Caco-2 (cell line): ENCODE measurements around the gene SULT1C4. TPM values are rescaled to one million over a fixed set of nuclear protein-coding genes. Genes with fewer than 3 reads are reported as not detected.

Experiments used
- BruUV-seq: library from RNA; stranded (reverse); fragments of 400-500 nt; replicated peaks from 2 replicates; lab custom pipeline; 2021; lab: Mats Ljungman, UMichigan
- CTCF ChIA-PET: fragments of 300-600 bp; sonication (Branson Sonifier 250); formaldehyde crosslinking; loops from one replicate; lab custom pipeline; 2022; ENCODE audit warnings: antibody characterized with exemption; lab: Charles Lee
- POLR2A ChIA-PET: fragments of 300-600 bp; sonication (Branson Sonifier 250); formaldehyde crosslinking; loops from one replicate; lab custom pipeline; 2022; ENCODE audit warnings: antibody characterized with exemption; lab: Charles Lee
- DNase-seq, 2 experiments: peaks; one replicate each; pipeline versions ENCODE4 v3.0.0 to v3.0.0-alpha.2; 2020 to 2022
- H3K27me3 ChIP-seq: replicated peaks from 2 replicates; pipeline ENCODE4 v1.6.0; 2011; ENCODE audit warnings: low read length; ENCODE audit not compliant: control insufficient read depth, insufficient read depth
- H3K36me3 ChIP-seq: 2 replicates; pipeline ENCODE4 v1.5.1; 2011; ENCODE audit warnings: low read length; ENCODE audit not compliant: control insufficient read depth, insufficient read depth
- H3K4me1 ChIP-seq: fragments of 250-450 bp; sonication (Bioruptor Pico); 2 replicates; pipeline ENCODE4 v1.5.1; 2020; ENCODE audit warnings: mild to moderate bottlenecking
- H3K4me3 ChIP-seq: 2 replicates; pipeline ENCODE4 v1.5.1; 2011; ENCODE audit warnings: low read depth, mild to moderate bottlenecking, control low read depth, low read length
- H3K9me3 ChIP-seq: fragments of 250-450 bp; sonication (Bioruptor Pico); 2 replicates; pipeline ENCODE4 v1.5.1; 2020; ENCODE audit warnings: mild to moderate bottlenecking, moderate library complexity
- H3K27ac Mint-ChIP-seq: one replicate; pipeline ENCODE4 v1.8.0; 2022; ENCODE audit warnings: mixed read lengths; ENCODE audit not compliant: unreplicated experiment
- H3K27me3 Mint-ChIP-seq: one replicate; pipeline ENCODE4 v1.8.0; 2022; ENCODE audit warnings: mixed read lengths; ENCODE audit not compliant: insufficient read depth, unreplicated experiment
- H3K36me3 Mint-ChIP-seq: one replicate; pipeline ENCODE4 v1.8.0; 2022; ENCODE audit warnings: mild to moderate bottlenecking, mixed read lengths; ENCODE audit not compliant: insufficient read depth, unreplicated experiment
- H3K4me1 Mint-ChIP-seq: one replicate; pipeline ENCODE4 v1.8.0; 2022; ENCODE audit warnings: low read depth, mixed read lengths; ENCODE audit not compliant: unreplicated experiment
- H3K4me3 Mint-ChIP-seq: one replicate; pipeline ENCODE4 v1.8.0; 2022; ENCODE audit warnings: mild to moderate bottlenecking, moderate library complexity, mixed read lengths; ENCODE audit not compliant: unreplicated experiment
- H3K9me3 Mint-ChIP-seq: one replicate; pipeline ENCODE4 v1.8.0; 2022; ENCODE audit warnings: mixed read lengths; ENCODE audit not compliant: unreplicated experiment
- CTCF ChIP-seq, 2 experiments: fragments of 200-600 bp in 1 of 2; IDR thresholded peaks; 1 replicate in 1 of 2; 2 replicates in 1 of 2; pipeline versions ENCODE4 v1.5.1 to v1.8.0; 2011 to 2022; ENCODE audit warnings: antibody characterized with exemption in 1 of 2, control low read depth in 1 of 2, inconsistent platforms in 1 of 2, low read depth in 1 of 2, low read length in 1 of 2, mild to moderate bottlenecking in 1 of 2, moderate library complexity in 1 of 2; ENCODE audit not compliant: insufficient read depth in 1 of 2, severe bottlenecking in 1 of 2, unreplicated experiment in 1 of 2
- intact Hi-C: fragments of 100-400 bp; cut with micrococcal nuclease; formaldehyde crosslinking; loops from one replicate; pipeline ENCODE4 v1.10.0; 2022; ENCODE audit not compliant: unreplicated experiment
- total RNA-seq: library from RNA; stranded (reverse); gene quantifications from 2 replicates; pipeline ENCODE4 v1.2.3, GENCODE V29; 2022

Gene SULT1C4
- total RNA-seq, 1 experiment from 2014 or later = 4.0 TPM

GRCh38 chr2:108364676-108365297, 13.0 kb upstream of the SULT1C4 start:
- no peaks in the 10 kb centered on the region for H3K27me3 ChIP-seq
- Mint-ChIP-seq H3K4me1 (peaks cover 10% of the 10 kb centered on the region), H3K27me3 (no peaks in the 10 kb centered on the region), H3K36me3 (no peaks in the 10 kb centered on the region), H3K9me3 (peaks cover 30% of the 10 kb centered on the region), H3K27ac (no peak overlapping the region), H3K4me3 (no peak overlapping the region)
- H3K36me3 ChIP-seq = no peaks in the 10 kb centered on the region
- H3K9me3 ChIP-seq = 0 out of 2 replicates have a peak, but pooled peaks cover 3% of the 10 kb centered on the region
- ChIA-PET POLR2A (no interaction called here), CTCF (no interaction called here)
- intact Hi-C loops = no loop called here
- peaks cover 4% of the 10 kb centered on the region for H3K4me1 ChIP-seq
- no peak for TF ChIP-seq CTCF (IDR thresholded peaks at IDR 0.05; ENCODE audit: insufficient read depth in 1 of 2, low read depth in 1 of 2, low read length in 1 of 2, severe bottlenecking in 1 of 2, unreplicated experiment in 1 of 2)
- no peak for DNase-seq
- H3K4me3 ChIP-seq = no peak overlapping the region
- BruUV-seq = no TSS peak

- no peaks in the 10 kb centered on the region for H3K36me3 Mint-ChIP-seq
- intact Hi-C loops = no loop called here
- peaks cover 19% of the 10 kb centered on the region for H3K4me1 Mint-ChIP-seq
- H3K9me3 Mint-ChIP-seq = peaks cover 30% of the 10 kb centered on the region
- H3K4me3 Mint-ChIP-seq = no peak overlapping the region
- no peak overlapping the region for H3K27ac Mint-ChIP-seq
- DNase-seq = no peak
- no peak for TF ChIP-seq CTCF (IDR thresholded peaks at IDR 0.05; ENCODE audit: insufficient read depth in 1 of 2, low read depth in 1 of 2, low read length in 1 of 2, severe bottlenecking in 1 of 2, unreplicated experiment in 1 of 2)
- H3K4me3 ChIP-seq = no peak overlapping the region
- CTCF ChIA-PET = no interaction called here
- no peaks in the 10 kb centered on the region for H3K27me3 ChIP-seq
- no peaks in the 10 kb centered on the region for H3K36me3 ChIP-seq
- 0 out of 2 replicates have a peak, but pooled peaks cover 3% of the 10 kb centered on the region for H3K9me3 ChIP-seq
- BruUV-seq = no TSS peak
- peaks cover 13% of the 10 kb centered on the region for H3K4me1 ChIP-seq
- POLR2A ChIA-PET = no interaction called here
- H3K27me3 Mint-ChIP-seq = no peaks in the 10 kb centered on the region
Measured at GRCh38 chr2:108365656-108366055, 12.1 kb upstream of the SULT1C4 start.

GRCh38 chr2:108367014-108367413, 10.7 kb upstream of the SULT1C4 start:
- Histone ChIP-seq H3K36me3 (no peaks in the 10 kb centered on the region), H3K4me3 (no peak overlapping the region), H3K27me3 (no peaks in the 10 kb centered on the region), H3K9me3 (0 out of 2 replicates have a peak, but pooled peaks cover 3% of the 10 kb centered on the region), H3K4me1 (peaks cover 15% of the 10 kb centered on the region)
- H3K4me1 Mint-ChIP-seq = peaks cover 19% of the 10 kb centered on the region
- H3K4me3 Mint-ChIP-seq = no peak overlapping the region
- H3K27ac Mint-ChIP-seq = no peak overlapping the region
- intact Hi-C loops = no loop called here
- no peak for DNase-seq
- H3K9me3 Mint-ChIP-seq = peaks cover 20% of the 10 kb centered on the region
- ChIA-PET CTCF (no interaction called here), POLR2A (no interaction called here)
- no peak for TF ChIP-seq CTCF (IDR thresholded peaks at IDR 0.05; ENCODE audit: insufficient read depth in 1 of 2, low read depth in 1 of 2, low read length in 1 of 2, severe bottlenecking in 1 of 2, unreplicated experiment in 1 of 2)
- no peaks in the 10 kb centered on the region for H3K27me3 Mint-ChIP-seq
- no peaks in the 10 kb centered on the region for H3K36me3 Mint-ChIP-seq
- BruUV-seq = no TSS peak
